Large intestine (tissue), 3 donors: Measurements from ENCODE around the gene AMT. TPM values are rescaled to one million over a fixed set of nuclear protein-coding genes. Genes with fewer than 3 reads are reported as not detected.

ENCODE experiments used
- DNase-seq, 2 donors: peaks; one replicate each; pipeline versions ENCODE4 v3.0.0 to v3.0.0-alpha.2; 2013
- H3K27ac ChIP-seq: one replicate; pipeline ENCODE4 v1.5.1; 2013; ENCODE audit warnings: low read length
- H3K27me3 ChIP-seq: 2 replicates; pipeline ENCODE4 v1.6.1; 2013; ENCODE audit warnings: low read length; ENCODE audit not compliant: control insufficient read depth, insufficient read depth
- H3K36me3 ChIP-seq: 2 replicates; pipeline ENCODE4 v1.6.1; 2013; ENCODE audit warnings: low read length; ENCODE audit not compliant: control insufficient read depth, insufficient read depth
- H3K4me1 ChIP-seq: one replicate; pipeline ENCODE4 v1.6.1; 2013; ENCODE audit warnings: low read length; ENCODE audit not compliant: control insufficient read depth, insufficient read depth
- H3K4me3 ChIP-seq: one replicate; pipeline ENCODE4 v1.5.1; 2013; ENCODE audit warnings: low read length
- H3K9me3 ChIP-seq: one replicate; pipeline ENCODE4 v1.6.1; 2013; ENCODE audit warnings: mild to moderate bottlenecking, low read depth, low read length, moderate library complexity; ENCODE audit not compliant: control insufficient read depth
- WGBS: methylation state at CpG from one replicate; pipeline ENCODE4 v1.1.5; 2013; ENCODE audit warnings: low lambda C conversion rate; ENCODE audit not compliant: insufficient coverage; 5-methylcytosine and 5-hydroxymethylcytosine counted together
- polyA plus RNA-seq: library from polyadenylated mRNA; unstranded; fragments of 120-200 nt; gene quantifications from one replicate; pipeline ENCODE4 v1.2.1, GENCODE V29; 2013

Gene AMT
- polyA plus RNA-seq, 1 donor, result 42.3 TPM

GRCh38 chr3:49389297-49389696, 33.0 kb downstream of the AMT start:
- Histone ChIP-seq H3K27me3 (no peaks in the 10 kb centered on the region), H3K9me3 (no peaks in the 10 kb centered on the region), H3K4me3 (no peak overlapping the region), H3K4me1 (no peaks in the 10 kb centered on the region), H3K27ac (no peak overlapping the region), H3K36me3 (peaks cover 2% of the 10 kb centered on the region)
- WGBS, result no CpG with 5 or more reads among the region's 6 CpGs
- DNase-seq, result no peak

- Histone ChIP-seq H3K4me1 (no peaks in the 10 kb centered on the region), H3K36me3 (peaks cover 2% of the 10 kb centered on the region)
- DNase-seq, result no peak
These were observed 33.9 kb downstream of the AMT start for GRCh38 chr3:49388289-49388820.

GRCh38 chr3:49387721-49388120, 34.6 kb downstream of the AMT start:
- WGBS, result 100% methylated on average over 1 of the region's 2 CpGs
- H3K4me1 ChIP-seq, result no peaks in the 10 kb centered on the region
- H3K27ac ChIP-seq, result no peak overlapping the region
- H3K27me3 ChIP-seq, result no peaks in the 10 kb centered on the region
- no peaks in the 10 kb centered on the region for H3K9me3 ChIP-seq
- no peak overlapping the region for H3K4me3 ChIP-seq
- no peak for DNase-seq
- peaks cover 2% of the 10 kb centered on the region for H3K36me3 ChIP-seq

More at GRCh38 chr3:49388289-49388820, 33.9 kb downstream of the AMT start:
- no peaks in the 10 kb centered on the region for H3K27me3 ChIP-seq
- no peak overlapping the region for H3K4me3 ChIP-seq
- no peak overlapping the region for H3K27ac ChIP-seq
- no CpG with 5 or more reads among the region's 1 CpG for WGBS
- H3K9me3 ChIP-seq, result no peaks in the 10 kb centered on the region

GRCh38 chr3:49386056-49386756, 36.1 kb downstream of the AMT start:
- H3K36me3 ChIP-seq, result peaks cover 2% of the 10 kb centered on the region
- DNase-seq, result no peak
- H3K27me3 ChIP-seq, result no peaks in the 10 kb centered on the region
- H3K4me3 ChIP-seq, result no peak overlapping the region
- no peaks in the 10 kb centered on the region for H3K4me1 ChIP-seq
- no peaks in the 10 kb centered on the region for H3K9me3 ChIP-seq
- 81% methylated on average over 3 of the region's 11 CpGs for WGBS
- no peak overlapping the region for H3K27ac ChIP-seq

GRCh38 chr3:49385617-49386016, 36.7 kb downstream of the AMT start:
- Histone ChIP-seq H3K27me3 (no peaks in the 10 kb centered on the region), H3K36me3 (peaks cover 2% of the 10 kb centered on the region), H3K9me3 (no peaks in the 10 kb centered on the region), H3K4me3 (no peak overlapping the region), H3K27ac (no peak overlapping the region), H3K4me1 (no peaks in the 10 kb centered on the region)
- 100% methylated on average over 1 of the region's 1 CpG for WGBS
- DNase-seq, result no peak

- Histone ChIP-seq H3K9me3 (no peaks in the 10 kb centered on the region), H3K27ac (no peak overlapping the region)
These were observed 38.9 kb downstream of the AMT start for GRCh38 chr3:49383387-49383786.

GRCh38 chr3:49378249-49378895, 43.9 kb downstream of the AMT start:
- WGBS, result no CpG with 5 or more reads among the region's 11 CpGs
- no peak for DNase-seq
- H3K4me1 ChIP-seq, result no peaks in the 10 kb centered on the region
- H3K27me3 ChIP-seq, result no peaks in the 10 kb centered on the region
- H3K36me3 ChIP-seq, result peaks cover 16% of the 10 kb centered on the region
- no peaks in the 10 kb centered on the region for H3K9me3 ChIP-seq
- no peak overlapping the region for H3K27ac ChIP-seq
- no peak overlapping the region for H3K4me3 ChIP-seq

More at GRCh38 chr3:49383387-49383786, 38.9 kb downstream of the AMT start:
- no peaks in the 10 kb centered on the region for H3K4me1 ChIP-seq
- H3K36me3 ChIP-seq, result no peaks in the 10 kb centered on the region
- H3K27me3 ChIP-seq, result no peaks in the 10 kb centered on the region
- DNase-seq, result no peak
- H3K4me3 ChIP-seq, result no peak overlapping the region
- WGBS, result 100% methylated on average over 1 of the region's 5 CpGs

GRCh38 chr3:49377483-49377882, 44.8 kb downstream of the AMT start:
- H3K27me3 ChIP-seq, result no peaks in the 10 kb centered on the region

GRCh38 chr3:49371946-49372345, 50.3 kb downstream of the AMT start:
- Histone ChIP-seq H3K27ac (no peak overlapping the region), H3K9me3 (no peaks in the 10 kb centered on the region), H3K36me3 (peaks cover 55% of the 10 kb centered on the region), H3K4me3 (no peak overlapping the region), H3K27me3 (no peaks in the 10 kb centered on the region), H3K4me1 (no peaks in the 10 kb centered on the region)
- no peak for DNase-seq

More at GRCh38 chr3:49377483-49377882, 44.8 kb downstream of the AMT start:
- no peak overlapping the region for H3K4me3 ChIP-seq
- DNase-seq, result no peak
- H3K36me3 ChIP-seq, result peaks cover 24% of the 10 kb centered on the region
- H3K9me3 ChIP-seq, result no peaks in the 10 kb centered on the region
- no peaks in the 10 kb centered on the region for H3K4me1 ChIP-seq
- H3K27ac ChIP-seq, result no peak overlapping the region
- no CpG with 5 or more reads among the region's 1 CpG for WGBS

GRCh38 chr3:49370585-49371290, 51.5 kb downstream of the AMT start:
- Histone ChIP-seq H3K36me3 (peaks cover 66% of the 10 kb centered on the region), H3K27ac (no peak overlapping the region), H3K4me1 (no peaks in the 10 kb centered on the region), H3K27me3 (no peaks in the 10 kb centered on the region), H3K4me3 (no peak overlapping the region), H3K9me3 (no peaks in the 10 kb centered on the region)
- no peak for DNase-seq
- WGBS, result no CpG with 5 or more reads among the region's 6 CpGs
